NCI-H128 (cell line): Measurements from ENCODE around the gene RAPGEF3.

Source experiments
- DNase-seq: peaks from one replicate; lab custom pipeline; 2025; ENCODE audit not compliant: unreplicated experiment; lab: John Stamatoyannopoulos, UW

Gene RAPGEF3

DNA sequence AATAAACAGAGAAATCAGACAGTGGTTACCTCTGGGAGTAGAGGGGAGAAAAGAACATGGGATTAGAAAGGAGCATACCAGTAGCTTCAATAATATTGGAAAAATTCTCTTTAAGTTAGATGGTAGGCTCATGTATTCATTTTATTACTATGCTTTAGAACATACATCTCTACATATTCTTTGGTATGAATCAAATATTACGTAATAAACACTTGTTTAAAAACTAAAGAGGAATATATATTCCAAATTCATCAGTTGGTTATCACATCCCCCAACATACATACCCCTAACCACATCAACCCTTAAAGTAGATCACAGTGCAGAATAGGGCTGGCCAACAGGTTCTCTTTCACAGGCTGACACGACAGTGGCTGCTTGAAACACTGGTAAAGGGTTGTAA is 58.4 kb downstream of the RAPGEF3 start:
- no peak for DNase-seq

GRCh38 chr12:47698631-47699030 is 60.0 kb downstream of the RAPGEF3 start:
- DNase-seq, result no peak

DNA sequence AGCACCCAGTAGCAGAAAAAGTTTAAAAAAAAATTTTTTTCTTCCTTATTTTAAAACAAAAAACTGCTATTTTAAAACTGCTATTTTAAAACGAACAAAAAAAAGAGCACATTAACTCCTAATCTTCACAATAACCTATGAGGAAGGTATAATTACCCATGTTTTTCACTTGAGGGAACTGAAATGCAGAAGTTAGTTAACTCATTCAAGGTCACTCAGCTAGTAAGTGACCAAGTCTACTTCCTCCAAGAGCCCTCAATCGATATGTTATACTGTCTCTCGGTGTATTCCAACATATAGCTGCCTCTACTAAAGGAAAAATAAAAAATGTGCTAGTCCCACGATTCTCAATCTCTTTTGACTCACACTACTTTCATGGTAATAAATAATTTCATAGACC is 60.6 kb downstream of the RAPGEF3 start:
- no peak for DNase-seq

DNA sequence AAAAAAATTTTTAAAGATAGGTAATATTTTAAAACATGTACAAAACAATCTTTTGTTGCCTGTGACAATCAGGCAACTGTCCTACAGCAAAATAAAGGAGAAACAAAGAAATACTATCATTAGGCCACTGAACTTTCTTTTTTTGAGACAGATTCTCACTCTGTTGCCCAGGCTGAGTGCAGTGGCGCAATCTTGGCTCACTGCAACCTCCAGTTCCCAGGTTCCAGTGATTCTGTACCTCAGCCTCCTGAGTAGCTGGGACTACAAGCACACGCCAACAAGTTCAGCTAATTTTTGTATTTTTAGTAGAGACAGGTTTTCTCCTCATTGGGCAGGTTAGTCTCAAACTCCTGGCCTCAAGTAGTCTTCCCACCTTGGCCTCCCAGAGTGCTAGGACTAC is 69.5 kb downstream of the RAPGEF3 start:
- no peak for DNase-seq

DNA sequence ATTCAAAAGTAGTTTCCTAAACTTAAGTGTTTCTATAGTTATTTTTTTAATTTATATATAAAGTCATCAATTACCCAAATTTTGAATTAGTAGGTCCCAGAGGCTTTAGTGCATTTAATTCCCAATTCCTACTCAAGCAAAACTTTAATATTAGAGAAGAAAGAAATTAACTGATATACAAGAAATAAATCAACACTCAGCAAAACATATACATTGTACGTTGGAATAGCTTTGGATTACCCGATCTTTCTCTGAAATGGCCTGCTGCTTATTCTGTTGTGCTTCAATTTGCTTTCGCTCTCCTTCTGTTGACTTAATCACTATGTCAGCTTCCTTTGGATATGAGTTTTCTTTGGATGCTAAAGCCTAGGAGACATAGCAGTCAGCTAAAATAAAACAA is 71.0 kb downstream of the RAPGEF3 start:
- no peak for DNase-seq

GRCh38 chr12:47686645-47687240 is 71.9 kb downstream of the RAPGEF3 start:
- no peak for DNase-seq
